Measurements from ENCODE around the gene NINJ2.
A peak's percentile ranks its signal among the peaks of the same experiment; 100 is the strongest.

The NINJ2 gene

GRCh38 chr12:565589-566105 lies 97.6 kb downstream of the NINJ2 start:
- DNase-seq = no peak

- DNase-seq = no peak
These were observed 98.1 kb downstream of the NINJ2 start for GRCh38 chr12:565161-565560.

GRCh38 chr12:563787-564298 lies 99.4 kb downstream of the NINJ2 start:
- DNase-seq = no peak

GRCh38 chr12:563250-563781 lies 99.9 kb downstream of the NINJ2 start:
- DNase-seq = no peak

GRCh38 chr12:562634-563033 lies 100.6 kb downstream of the NINJ2 start:
- DNase-seq = no peak

- no peak for DNase-seq
These were observed 101.2 kb downstream of the NINJ2 start for GRCh38 chr12:561908-562593.

GRCh38 chr12:561391-561705 lies 101.9 kb downstream of the NINJ2 start:
- DNase-seq = no peak

- DNase-seq = peak; percentile 67
These were observed 102.4 kb downstream of the NINJ2 start for GRCh38 chr12:560691-561390.

GRCh38 chr12:559906-560455 lies 103.3 kb downstream of the NINJ2 start:
- DNase-seq = no peak

- DNase-seq = no peak
These were observed 103.9 kb downstream of the NINJ2 start for GRCh38 chr12:559208-559905.

GRCh38 chr12:558580-558979 lies 104.7 kb downstream of the NINJ2 start:
- no peak for DNase-seq

- no peak for DNase-seq
These were observed 106.7 kb downstream of the NINJ2 start for GRCh38 chr12:556498-556897.

GRCh38 chr12:554001-554285 lies 109.3 kb downstream of the NINJ2 start:
- no peak for DNase-seq

- no peak for DNase-seq
These were observed 109.8 kb downstream of the NINJ2 start for GRCh38 chr12:553216-554000.

- no peak for DNase-seq
These were observed 110.8 kb downstream of the NINJ2 start for GRCh38 chr12:552466-552865.

GRCh38 chr12:550473-551260 lies 112.6 kb downstream of the NINJ2 start:
- no peak for DNase-seq

- no peak for DNase-seq
These were observed 113.7 kb downstream of the NINJ2 start for GRCh38 chr12:549476-550082.

GRCh38 chr12:547883-548470 lies 115.3 kb downstream of the NINJ2 start:
- DNase-seq = no peak

- peak; percentile 87 for DNase-seq
These were observed 116.1 kb downstream of the NINJ2 start for GRCh38 chr12:546920-547845.
